Activated T-helper 17 cell treated with anti-CD3 and anti-CD28 coated beads, Interleukin-2, amount 50 U/mL, for 72 hours (primary cell): ENCODE measurements around the gene UMPS. TPM values are rescaled to one million over a fixed set of nuclear protein-coding genes. Genes with fewer than 3 reads are reported as not detected.
"Not testable (repeated sequence)": the region's sequence is repeated elsewhere in the genome, so short reads cannot be mapped to it uniquely, and the experiment has no call there.

Source experiments
- ATAC-seq: fragments of 150-1000 bp; cut with Tn5 transposase; replicated peaks from 2 replicates; pipeline ENCODE4 v1.10.0; 2021; ENCODE audit warnings: mild to moderate bottlenecking, moderate library complexity
- H3K27ac Mint-ChIP-seq: one replicate; pipeline ENCODE4 v1.8.0; 2022; ENCODE audit warnings: mixed read lengths
- H3K27me3 Mint-ChIP-seq: one replicate; pipeline ENCODE4 v1.8.0; 2022; ENCODE audit warnings: mixed read lengths
- H3K36me3 Mint-ChIP-seq: one replicate; pipeline ENCODE4 v1.8.0; 2022; ENCODE audit warnings: low read depth, mild to moderate bottlenecking, mixed read lengths
- H3K4me1 Mint-ChIP-seq: one replicate; pipeline ENCODE4 v1.8.0; 2022; ENCODE audit warnings: mixed read lengths
- H3K4me3 Mint-ChIP-seq: one replicate; pipeline ENCODE4 v1.8.0; 2022; ENCODE audit warnings: mild to moderate bottlenecking, mixed read lengths
- H3K9me3 Mint-ChIP-seq: one replicate; pipeline ENCODE4 v1.8.0; 2022; ENCODE audit warnings: mixed read lengths
- total RNA-seq, 2 donors: library from RNA; stranded (reverse); gene quantifications; one replicate each; pipeline ENCODE4 v1.2.3, GENCODE V29; 2022

The UMPS gene
- total RNA-seq, 2 donors from 2014 or later, result 29.2 to 55.0 TPM

- H3K4me1 Mint-ChIP-seq, result no peaks in the 10 kb centered on the region
- no peaks in the 10 kb centered on the region for H3K9me3 Mint-ChIP-seq
- H3K36me3 Mint-ChIP-seq, result no peaks in the 10 kb centered on the region
- H3K4me3 Mint-ChIP-seq, result no peak overlapping the region
- no peak overlapping the region for H3K27ac Mint-ChIP-seq
- no peak for ATAC-seq
- peaks cover 3% of the 10 kb centered on the region for H3K27me3 Mint-ChIP-seq
Measured at GRCh38 chr3:124786511-124787241, 56.4 kb downstream of the UMPS start.

- no peak overlapping the region for H3K27ac Mint-ChIP-seq
- no peaks in the 10 kb centered on the region for H3K4me1 Mint-ChIP-seq
- no peaks in the 10 kb centered on the region for H3K27me3 Mint-ChIP-seq
- ATAC-seq, result no peak
- H3K4me3 Mint-ChIP-seq, result no peak overlapping the region
- no peaks in the 10 kb centered on the region for H3K36me3 Mint-ChIP-seq
- no peaks in the 10 kb centered on the region for H3K9me3 Mint-ChIP-seq
Measured at GRCh38 chr3:124787476-124788195, 57.4 kb downstream of the UMPS start.

- Mint-ChIP-seq H3K4me1 (no peaks in the 10 kb centered on the region), H3K4me3 (no peak overlapping the region), H3K27ac (no peak overlapping the region), H3K36me3 (no peaks in the 10 kb centered on the region), H3K27me3 (no peaks in the 10 kb centered on the region), H3K9me3 (no peaks in the 10 kb centered on the region)
- ATAC-seq, result no peak
Measured at GRCh38 chr3:124788254-124788745, 58.0 kb downstream of the UMPS start.

GRCh38 chr3:124789103-124789502 is 58.9 kb downstream of the UMPS start:
- H3K27ac Mint-ChIP-seq, ATAC-seq, H3K9me3 Mint-ChIP-seq, H3K36me3 Mint-ChIP-seq, H3K4me1 Mint-ChIP-seq, H3K27me3 Mint-ChIP-seq, H3K4me3 Mint-ChIP-seq: not testable (repeated sequence)

GRCh38 chr3:124791142-124791541 is 60.9 kb downstream of the UMPS start:
- H3K27ac Mint-ChIP-seq, result no peak overlapping the region
- no peaks in the 10 kb centered on the region for H3K9me3 Mint-ChIP-seq
- H3K4me3 Mint-ChIP-seq, result no peak overlapping the region
- ATAC-seq, result no peak
- no peaks in the 10 kb centered on the region for H3K27me3 Mint-ChIP-seq
- no peaks in the 10 kb centered on the region for H3K4me1 Mint-ChIP-seq
- no peaks in the 10 kb centered on the region for H3K36me3 Mint-ChIP-seq

GRCh38 chr3:124791639-124792151 is 61.4 kb downstream of the UMPS start:
- H3K4me1 Mint-ChIP-seq, result no peaks in the 10 kb centered on the region
- no peak overlapping the region for H3K27ac Mint-ChIP-seq
- H3K36me3 Mint-ChIP-seq, result no peaks in the 10 kb centered on the region
- H3K4me3 Mint-ChIP-seq, result no peak overlapping the region
- no peaks in the 10 kb centered on the region for H3K27me3 Mint-ChIP-seq
- ATAC-seq, result no peak
- no peaks in the 10 kb centered on the region for H3K9me3 Mint-ChIP-seq

GRCh38 chr3:124792341-124793040 is 62.2 kb downstream of the UMPS start:
- Mint-ChIP-seq H3K36me3 (no peaks in the 10 kb centered on the region), H3K27me3 (peaks cover 5% of the 10 kb centered on the region), H3K4me3 (no peak overlapping the region), H3K4me1 (no peaks in the 10 kb centered on the region), H3K9me3 (no peaks in the 10 kb centered on the region), H3K27ac (no peak overlapping the region)
- no peak for ATAC-seq

- H3K27me3 Mint-ChIP-seq, result peaks cover 5% of the 10 kb centered on the region
- no peak overlapping the region for H3K4me3 Mint-ChIP-seq
- no peaks in the 10 kb centered on the region for H3K9me3 Mint-ChIP-seq
- no peak for ATAC-seq
- H3K36me3 Mint-ChIP-seq, result no peaks in the 10 kb centered on the region
- no peaks in the 10 kb centered on the region for H3K4me1 Mint-ChIP-seq
- H3K27ac Mint-ChIP-seq, result no peak overlapping the region
Measured at GRCh38 chr3:124793054-124793739, 62.9 kb downstream of the UMPS start.

- Mint-ChIP-seq H3K9me3 (no peaks in the 10 kb centered on the region), H3K27ac (no peak overlapping the region), H3K36me3 (no peaks in the 10 kb centered on the region), H3K4me3 (no peak overlapping the region), H3K4me1 (no peaks in the 10 kb centered on the region), H3K27me3 (peaks cover 5% of the 10 kb centered on the region)
- ATAC-seq, result no peak
Measured at GRCh38 chr3:124796477-124796876, 66.2 kb downstream of the UMPS start.

GRCh38 chr3:124797426-124797945 is 67.2 kb downstream of the UMPS start:
- Mint-ChIP-seq H3K4me1 (no peaks in the 10 kb centered on the region), H3K27ac (no peak overlapping the region), H3K27me3 (peaks cover 5% of the 10 kb centered on the region), H3K4me3 (no peak overlapping the region), H3K9me3 (no peaks in the 10 kb centered on the region), H3K36me3 (no peaks in the 10 kb centered on the region)
- ATAC-seq, result no peak

Other genes with a start within 250 kb of the UMPS start
- gene ITGB5, start 156.9 kb downstream of the UMPS start, total RNA-seq, result 1 to 10 TPM in 1 of 2 donors, under 1 TPM in 1; 0.61 to 1.1 TPM
- not detected for gene MUC13, start 204.3 kb downstream of the UMPS start, total RNA-seq